Adrenal gland (tissue), 12 donors: ENCODE data around the gene PDE2A. TPM values are rescaled to one million over a fixed set of nuclear protein-coding genes. Genes with fewer than 3 reads are reported as not detected.

Experiments used
- DNase-seq, 7 donors: peaks; one replicate each; pipeline ENCODE4 v3.0.0-alpha.2; 2019 to 2020
- H3K27ac ChIP-seq, 5 donors: fragments of 200-600 bp; sonication (generic) in 4 of 5; 1 replicate in 3 of 5; 2 replicates in 2 of 5; pipeline versions ENCODE4 v1.5.1 to v1.8.0; 2016 to 2020; ENCODE audit warnings: mild to moderate bottlenecking in 1 of 5
- H3K27me3 ChIP-seq: fragments of 200-600 bp; 2 replicates; pipeline ENCODE4 v1.8.0; 2021
- H3K36me3 ChIP-seq, 2 donors: fragments of 200-600 bp; replicated peaks in 1 of 2; 1 replicate in 1 of 2; 2 replicates in 1 of 2; pipeline versions ENCODE4 v1.5.1 to v1.8.0; 2018 to 2022
- H3K4me1 ChIP-seq, 2 donors: fragments of 200-600 bp; replicated peaks in 1 of 2; 1 replicate in 1 of 2; 2 replicates in 1 of 2; pipeline versions ENCODE4 v1.5.1 to v1.8.0; 2018 to 2021
- H3K4me3 ChIP-seq, 4 donors: fragments of 200-600 bp; sonication (generic) in 3 of 4; one replicate each; pipeline ENCODE4 v1.5.1; 2016 to 2018
- H3K9me3 ChIP-seq, 3 donors: fragments of 200-600 bp; sonication (generic) in 1 of 3; replicated peaks in 1 of 3; 1 replicate in 2 of 3; 2 replicates in 1 of 3; pipeline versions ENCODE4 v1.5.1 to v1.8.0; 2016 to 2021
- CTCF ChIP-seq, 6 experiments: fragments of 450-650 bp in 4 of 6; fragments of 200-600 bp in 2 of 6; sonication (generic) in 1 of 6; IDR thresholded peaks; 1 replicate in 5 of 6; 2 replicates in 1 of 6; pipeline versions ENCODE4 v1.5.1 to v1.8.0; 2016 to 2021; ENCODE audit warnings: antibody characterized with exemption in 6 of 6, mild to moderate bottlenecking in 2 of 6, moderate library complexity in 1 of 6
- POLR2A ChIP-seq, 2 donors: fragments of 450-650 bp; IDR thresholded peaks; one replicate each; pipeline ENCODE4 v1.6.1; 2017; ENCODE audit warnings: antibody characterized with exemption in 2 of 2, mild to moderate bottlenecking in 2 of 2, moderate library complexity in 1 of 2
- whole genome bisulfite sequencing, 4 donors: extraction: QIAGEN DNeasy Blood & Tissue Kit in 2 of 4; methylation state at CpG; one replicate each; pipeline versions ENCODE4 v1.1.5 to v1.1.7; 2013 to 2017; 5-methylcytosine and 5-hydroxymethylcytosine counted together
- intact Hi-C, 2 donors: fragments of 100-400 bp; cut with DNase I; formaldehyde crosslinking; loops; one replicate each; pipeline versions ENCODE4 v1.14.1 to v1.15.0; 2022 to 2023
- polyA plus RNA-seq, 3 donors: library from polyadenylated mRNA; stranded (reverse); fragments of 200-250 nt in 2 of 3; fragments of 350-450 nt in 1 of 3; fragmentation: Illumina TruSeq in 1 of 3; extraction: RNeasy Lipid Tissue Mini Kit (QIAGEN cat#74804) in 1 of 3; gene quantifications; one replicate each; pipeline ENCODE4 v1.2.3, GENCODE V29; 2013 to 2014
- total RNA-seq, 9 donors: library from RNA; depleted of rRNA in 4 of 9; stranded (reverse); fragments of >200 nt in 4 of 9; fragments of 120-200 nt in 1 of 9; fragmentation: NEBNext Ultra II Directional in 1 of 9; extraction: Animal tissue kit (Norgen Biotek cat#: 25700) in 1 of 9; gene quantifications; one replicate each; pipeline versions ENCODE4 v1.1.0 to v1.2.4, GENCODE V29; 2013 to 2023
- donor health status: healthy with polysubstance abuse.
- donor health status: Bipolar disorder and iron deficiency.
- donor health status: DM: yes; HTN: yes; CAD: no.
- donor health status: DM: no; HTN: no; CAD: no.
- donor health status: DM: no; HTN: no; CAD: no.
- donor health status: DM: yes; HTN: yes; CAD: no.

PDE2A gene
- total and polyA plus RNA-seq, 12 donors, result 11.5 to 226 (median 67.6) TPM

GRCh38 chr11:72583177-72583553, 91.1 kb downstream of the PDE2A start:
- intact Hi-C loops, result no loop called here
- peak in 2 of 7 donors; percentile 1 to 11 for DNase-seq

DNA sequence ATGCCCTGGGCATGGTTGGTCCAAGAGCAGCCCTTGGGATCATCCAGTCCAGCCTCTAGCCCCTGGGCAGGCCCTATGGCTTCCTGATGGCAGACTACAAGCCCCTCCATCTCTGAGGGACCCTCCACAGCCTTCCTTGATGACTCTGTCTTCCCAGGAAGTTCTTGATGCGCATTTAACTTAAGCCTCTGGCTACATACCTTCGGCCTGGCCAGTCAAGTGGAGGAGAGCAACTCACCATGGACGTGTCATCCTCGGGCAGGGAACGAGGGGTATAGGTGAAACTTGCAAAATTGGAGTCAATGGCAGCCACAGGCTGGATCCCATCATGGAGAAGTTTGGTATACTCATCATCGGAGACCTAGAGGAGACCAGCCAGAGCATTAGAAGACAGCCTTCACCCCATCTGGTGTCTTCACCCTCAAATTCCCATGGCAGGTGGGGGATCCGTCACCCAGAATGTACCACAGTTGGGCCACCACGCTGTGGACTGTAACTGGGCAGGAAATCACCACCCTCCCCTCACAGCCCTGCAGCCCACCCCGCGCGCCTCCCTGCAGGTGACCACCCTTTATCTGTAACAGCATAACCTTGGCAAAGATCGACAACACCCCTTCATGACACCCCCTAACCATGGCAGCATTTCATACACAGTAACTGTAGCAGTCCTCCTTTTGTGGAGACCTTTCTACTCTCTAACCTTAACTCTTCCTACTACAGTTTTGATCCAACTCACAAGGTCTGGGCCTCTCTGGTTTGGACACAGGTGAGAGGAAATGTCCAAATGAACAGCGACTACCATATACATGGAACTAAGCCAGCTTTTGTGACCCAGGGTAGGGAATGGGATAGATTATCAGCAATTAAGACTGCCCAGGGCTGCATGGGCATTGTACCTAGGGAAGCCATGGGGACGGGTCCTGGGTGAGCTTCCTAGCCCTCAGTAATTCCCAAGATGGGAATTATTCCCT, 91.7 kb downstream of the PDE2A start:
- intact Hi-C loops, result no loop called here
- peak in 2 of 7 donors; percentile 5 to 12 for DNase-seq

More at GRCh38 chr11:72583177-72583553, 91.1 kb downstream of the PDE2A start:
- no peaks in the 10 kb centered on the region for H3K9me3 ChIP-seq
- H3K36me3 ChIP-seq, result peaks cover 0 to 14% of the 10 kb centered on the region in 2 donors
- H3K27ac ChIP-seq, result no peak overlapping the region
- H3K27me3 ChIP-seq, result no peaks in the 10 kb centered on the region
- TF ChIP-seq POLR2A (IDR thresholded peaks at IDR 0.05) (no peak), CTCF (IDR thresholded peaks at IDR 0.05) (no peak)
- H3K4me1 ChIP-seq, result no peaks in the 10 kb centered on the region
- WGBS, 4 donors, result 50 to 70% (median 56%) methylated on average over 2 of the region's 2 CpGs
- H3K4me3 ChIP-seq, result no peak overlapping the region

GRCh38 chr11:72581067-72581466, 93.2 kb downstream of the PDE2A start:
- intact Hi-C loops, result no loop called here
- Histone ChIP-seq H3K27me3 (no peaks in the 10 kb centered on the region), H3K4me3 (no peak overlapping the region), H3K4me1 (no peaks in the 10 kb centered on the region), H3K27ac (no peak overlapping the region), H3K9me3 (no peaks in the 10 kb centered on the region), H3K36me3 (peaks cover 0 to 22% of the 10 kb centered on the region in 2 donors)
- 79 to 91% (median 85%) methylated on average over 4 to 5 of the region's 5 CpGs for WGBS, 4 donors
- no peak for TF ChIP-seq CTCF (IDR thresholded peaks at IDR 0.05)
- no peak for TF ChIP-seq POLR2A (IDR thresholded peaks at IDR 0.05)
- DNase-seq, result peak in 2 of 7 donors; percentile 3 to 4

More for the DNA sequence above, 91.7 kb downstream of the PDE2A start:
- peaks cover 0 to 17% of the 10 kb centered on the region in 2 donors for H3K36me3 ChIP-seq
- TF ChIP-seq CTCF (IDR thresholded peaks at IDR 0.05), result no peak
- no peak for TF ChIP-seq POLR2A (IDR thresholded peaks at IDR 0.05)
- WGBS, 4 donors, result 82 to 97% (median 93%) methylated on average over 14 of the region's 14 CpGs
- no peak overlapping the region for H3K27ac ChIP-seq
- H3K4me3 ChIP-seq, result no peak overlapping the region
- no peaks in the 10 kb centered on the region for H3K27me3 ChIP-seq
- no peaks in the 10 kb centered on the region for H3K4me1 ChIP-seq
- H3K9me3 ChIP-seq, result no peaks in the 10 kb centered on the region

GRCh38 chr11:72580642-72580950, 93.6 kb downstream of the PDE2A start:
- Histone ChIP-seq H3K9me3 (no peaks in the 10 kb centered on the region), H3K27ac (no peak overlapping the region), H3K36me3 (peaks cover 0 to 22% of the 10 kb centered on the region in 2 donors), H3K4me3 (no peak overlapping the region), H3K4me1 (no peaks in the 10 kb centered on the region), H3K27me3 (no peaks in the 10 kb centered on the region)
- intact Hi-C loops, result no loop called here
- TF ChIP-seq CTCF (IDR thresholded peaks at IDR 0.05) (no peak), POLR2A (IDR thresholded peaks at IDR 0.05) (no peak)
- peak in 2 of 7 donors; percentile 2 to 4 for DNase-seq
- WGBS, 4 donors, result 67 to 87% (median 76%) methylated on average over 3 of the region's 3 CpGs
